ENCODE data around the gene LEUTX. TPM values are rescaled to one million over a fixed set of nuclear protein-coding genes. Genes with fewer than 3 reads are reported as not detected.

The LEUTX gene, protein sequence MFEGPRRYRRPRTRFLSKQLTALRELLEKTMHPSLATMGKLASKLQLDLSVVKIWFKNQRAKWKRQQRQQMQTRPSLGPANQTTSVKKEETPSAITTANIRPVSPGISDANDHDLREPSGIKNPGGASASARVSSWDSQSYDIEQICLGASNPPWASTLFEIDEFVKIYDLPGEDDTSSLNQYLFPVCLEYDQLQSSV
- total RNA-seq (not detected), polyA plus RNA-seq (not detected)

DNA sequence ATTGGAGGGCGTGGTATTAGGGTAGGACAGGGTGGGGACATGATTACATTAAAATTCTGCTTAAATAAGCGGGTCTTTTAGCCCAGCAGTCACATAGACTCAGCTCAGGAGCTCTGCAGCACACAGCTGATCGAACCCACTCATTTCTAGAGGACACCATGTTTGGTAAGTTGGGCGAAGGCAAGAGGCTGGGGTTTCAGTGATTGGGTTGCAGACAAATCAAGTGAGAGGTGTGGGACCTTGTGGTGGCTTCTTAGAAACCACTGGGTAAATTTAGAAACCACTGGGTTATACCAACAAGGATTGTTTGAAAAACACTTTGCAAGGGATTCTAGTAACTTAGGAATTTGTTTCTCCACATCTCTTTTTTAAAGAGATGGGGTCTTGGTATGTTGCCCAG is at the start of gene LEUTX:
TSS of gene LEUTX (plus strand) at position 92 of the 400 bp plus-strand sequence. CDS start at position 159, 67 bp downstream.
- 65% methylated on average over 4 of the region's 4 CpGs for WGBS

DNA sequence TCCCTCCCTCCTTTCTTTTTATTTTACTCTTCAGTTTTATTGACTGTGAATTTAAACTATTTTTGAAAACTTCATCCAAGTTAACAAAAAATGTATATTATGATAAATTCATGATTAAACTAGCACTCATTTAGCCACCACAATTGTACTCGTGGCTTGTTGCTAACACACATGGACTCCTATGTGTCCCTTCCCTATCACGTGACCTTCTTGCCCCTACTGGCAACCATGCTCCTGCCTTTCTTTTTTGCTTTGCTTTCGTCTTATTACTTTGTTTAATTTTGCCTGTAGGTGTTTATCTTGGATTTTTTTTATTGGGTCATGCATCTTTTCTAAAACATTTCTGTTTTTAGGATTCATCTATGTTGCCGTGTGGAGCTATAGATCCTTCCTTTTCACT is 49.1 kb upstream of the LEUTX start:
- H3K27ac ChIP-seq (ENCODE audit: low read depth): no peak overlapping the region
- no peaks in the 10 kb centered on the region for H3K36me3 ChIP-seq (ENCODE audit: insufficient read depth)
- no peaks in the 10 kb centered on the region for H3K4me1 ChIP-seq (ENCODE audit: insufficient read depth)
- 42% methylated on average over 4 of the region's 4 CpGs for WGBS
- no peak overlapping the region for H3K4me3 ChIP-seq (ENCODE audit: low read depth, low read length)
- DNase-seq (ENCODE audit: extremely low spot score): no peak

More for the DNA sequence above, at the start of gene LEUTX:
- no peaks in the 10 kb centered on the region for H3K4me1 ChIP-seq (ENCODE audit: insufficient read depth)
- H3K27ac ChIP-seq (ENCODE audit: low read depth): no peak within 1 kb of the TSS
- H3K4me3 ChIP-seq (ENCODE audit: low read depth, low read length): no peak within 1 kb of the TSS
- DNase-seq (ENCODE audit: extremely low spot score): no peak
- no peaks in the 10 kb centered on the region for H3K36me3 ChIP-seq (ENCODE audit: insufficient read depth)

GRCh38 chr19:39731685-39732084 is 47.0 kb upstream of the LEUTX start:
- Histone ChIP-seq H3K4me3 (ENCODE audit: low read depth, low read length) (no peak overlapping the region), H3K4me1 (ENCODE audit: insufficient read depth) (no peaks in the 10 kb centered on the region), H3K36me3 (ENCODE audit: insufficient read depth) (no peaks in the 10 kb centered on the region), H3K27ac (ENCODE audit: low read depth) (no peak overlapping the region)
- DNase-seq (ENCODE audit: extremely low spot score): no peak
- 88% methylated on average over 1 of the region's 1 CpG for WGBS

- H3K4me3 ChIP-seq (ENCODE audit: low read depth, low read length): no peak overlapping the region
- DNase-seq (ENCODE audit: extremely low spot score): no peak
- 84% methylated on average over 2 of the region's 2 CpGs for WGBS
- H3K4me1 ChIP-seq (ENCODE audit: insufficient read depth): no peaks in the 10 kb centered on the region
- no peaks in the 10 kb centered on the region for H3K36me3 ChIP-seq (ENCODE audit: insufficient read depth)
- no peak overlapping the region for H3K27ac ChIP-seq (ENCODE audit: low read depth)
These were observed 44.8 kb upstream of the LEUTX start for GRCh38 chr19:39733841-39734240.

GRCh38 chr19:39735688-39736087 is 43.0 kb upstream of the LEUTX start:
- WGBS: 30% methylated on average over 3 of the region's 3 CpGs
- no peak for DNase-seq (ENCODE audit: extremely low spot score)
- no peaks in the 10 kb centered on the region for H3K36me3 ChIP-seq (ENCODE audit: insufficient read depth)
- no peak overlapping the region for H3K27ac ChIP-seq (ENCODE audit: low read depth)
- no peak overlapping the region for H3K4me3 ChIP-seq (ENCODE audit: low read depth, low read length)
- no peaks in the 10 kb centered on the region for H3K4me1 ChIP-seq (ENCODE audit: insufficient read depth)

DNA sequence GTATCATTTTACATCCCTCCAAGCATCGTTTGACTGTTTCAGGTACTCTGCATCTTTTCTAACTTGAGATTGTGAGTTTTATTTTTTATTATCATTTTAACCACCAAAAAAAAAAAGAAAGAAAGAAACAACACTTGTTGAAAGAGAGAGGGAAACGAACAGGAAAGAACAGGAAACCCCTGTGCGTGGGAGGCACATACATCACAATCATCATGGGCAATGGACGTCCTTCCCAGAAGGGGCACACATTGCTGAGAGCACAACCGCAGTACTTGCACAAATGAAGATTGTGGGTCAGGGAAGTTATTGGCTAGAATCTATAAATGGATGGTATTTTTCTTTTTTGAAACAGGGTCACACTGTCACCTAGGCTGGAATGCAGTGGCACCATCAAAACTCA is 42.6 kb upstream of the LEUTX start:
- H3K36me3 ChIP-seq (ENCODE audit: insufficient read depth): no peaks in the 10 kb centered on the region
- H3K4me3 ChIP-seq (ENCODE audit: low read depth, low read length): no peak overlapping the region
- DNase-seq (ENCODE audit: extremely low spot score): no peak
- no peak overlapping the region for H3K27ac ChIP-seq (ENCODE audit: low read depth)
- H3K4me1 ChIP-seq (ENCODE audit: insufficient read depth): no peaks in the 10 kb centered on the region
- WGBS: 52% methylated on average over 5 of the region's 5 CpGs

DNA sequence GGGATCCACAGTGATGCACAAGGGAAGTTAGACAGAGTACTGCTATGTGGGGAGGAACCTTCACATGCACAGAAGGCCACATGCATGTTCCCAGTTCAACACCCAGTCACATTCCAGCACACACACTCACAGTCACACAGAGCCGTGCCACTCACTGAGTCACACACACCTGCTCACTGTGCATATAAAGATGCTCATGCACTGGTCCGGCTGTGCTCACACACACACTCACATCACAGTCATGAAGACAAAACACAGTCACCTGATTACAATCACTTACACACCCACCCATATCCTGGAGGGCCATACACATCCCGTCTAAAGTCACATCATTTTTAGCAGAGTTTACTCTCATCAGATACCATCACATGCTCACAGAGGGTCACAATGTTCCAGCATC is 41.3 kb upstream of the LEUTX start:
- 69% methylated on average over 3 of the region's 3 CpGs for WGBS
- no peak for DNase-seq (ENCODE audit: extremely low spot score)
- no peak overlapping the region for H3K27ac ChIP-seq (ENCODE audit: low read depth)
- no peaks in the 10 kb centered on the region for H3K4me1 ChIP-seq (ENCODE audit: insufficient read depth)
- H3K4me3 ChIP-seq (ENCODE audit: low read depth, low read length): no peak overlapping the region
- no peaks in the 10 kb centered on the region for H3K36me3 ChIP-seq (ENCODE audit: insufficient read depth)

DNA sequence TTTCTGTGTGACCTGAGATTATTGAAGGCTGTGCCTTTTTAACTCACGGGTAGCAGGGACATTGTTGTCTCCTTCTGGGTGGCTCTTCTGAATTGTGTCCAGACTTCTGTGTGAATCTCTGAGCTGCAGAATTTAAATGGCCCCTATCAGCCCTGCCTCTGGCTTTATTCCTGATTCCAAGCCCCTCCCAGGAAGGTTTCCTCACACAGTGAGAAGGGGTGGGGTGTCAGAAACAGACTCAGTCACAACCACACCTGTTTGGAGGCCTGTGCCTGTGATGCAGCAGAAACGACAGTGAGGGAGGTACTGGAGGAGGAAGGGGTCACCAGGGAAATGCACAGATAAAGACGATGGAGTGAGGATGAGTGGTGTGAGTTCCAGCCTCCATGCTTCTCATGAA is 40.8 kb upstream of the LEUTX start, which contains the start of gene CLC:
TSS of gene CLC (minus strand) at position 139 of the 400 bp plus-strand sequence. CDS start at position 62, 77 bp downstream.
- no peaks in the 10 kb centered on the region for H3K36me3 ChIP-seq (ENCODE audit: insufficient read depth)
- no peak for DNase-seq (ENCODE audit: extremely low spot score)
- no peak within 1 kb of the TSS for H3K4me3 ChIP-seq (ENCODE audit: low read depth, low read length)
- no peak within 1 kb of the TSS for H3K27ac ChIP-seq (ENCODE audit: low read depth)
- H3K4me1 ChIP-seq (ENCODE audit: insufficient read depth): no peaks in the 10 kb centered on the region
- 36% methylated on average over 3 of the region's 3 CpGs for whole genome bisulfite sequencing

DNA sequence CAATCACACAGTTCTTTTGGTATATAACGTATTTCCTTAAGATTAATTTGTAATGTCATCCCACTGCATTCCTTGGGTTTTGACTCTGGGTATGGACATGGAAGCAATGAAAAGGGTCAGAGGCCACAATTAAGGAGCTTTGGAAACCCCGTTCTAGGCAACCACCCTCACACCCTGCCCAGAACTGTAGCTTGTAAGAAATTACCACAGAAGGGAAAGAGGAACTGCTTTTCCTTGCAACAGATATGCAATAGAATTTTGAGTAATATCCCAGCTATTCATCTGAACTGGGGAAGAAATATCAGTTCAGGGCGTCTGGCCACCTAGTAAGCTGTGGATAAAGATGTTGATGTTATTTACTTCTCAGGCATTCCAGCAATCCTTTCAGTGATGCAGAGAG is 39.8 kb upstream of the LEUTX start:
- Histone ChIP-seq H3K36me3 (ENCODE audit: insufficient read depth) (no peaks in the 10 kb centered on the region), H3K4me3 (ENCODE audit: low read depth, low read length) (no peak overlapping the region), H3K4me1 (ENCODE audit: insufficient read depth) (no peaks in the 10 kb centered on the region), H3K27ac (ENCODE audit: low read depth) (no peak overlapping the region)
- 29% methylated on average over 3 of the region's 3 CpGs for WGBS
- no peak for DNase-seq (ENCODE audit: extremely low spot score)

DNA sequence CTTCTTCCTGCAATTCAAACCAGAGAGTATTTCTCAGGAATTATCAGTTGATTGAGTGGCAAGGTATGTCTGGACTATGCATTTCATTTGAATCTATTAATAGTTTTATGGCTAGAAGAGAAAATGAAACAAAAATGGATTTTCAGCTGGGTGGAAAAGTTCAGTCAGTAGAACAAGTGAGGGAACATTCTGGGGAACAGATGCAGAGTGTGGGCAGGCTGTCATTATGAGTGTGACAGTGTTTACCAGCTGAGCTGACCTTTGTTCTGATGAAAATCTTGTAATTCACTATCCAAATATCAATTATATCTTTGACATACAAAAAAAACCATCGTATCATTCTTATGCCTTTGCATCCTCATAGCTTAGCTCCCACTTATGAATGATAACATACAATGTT is 38.3 kb upstream of the LEUTX start:
- DNase-seq (ENCODE audit: extremely low spot score): no peak

DNA sequence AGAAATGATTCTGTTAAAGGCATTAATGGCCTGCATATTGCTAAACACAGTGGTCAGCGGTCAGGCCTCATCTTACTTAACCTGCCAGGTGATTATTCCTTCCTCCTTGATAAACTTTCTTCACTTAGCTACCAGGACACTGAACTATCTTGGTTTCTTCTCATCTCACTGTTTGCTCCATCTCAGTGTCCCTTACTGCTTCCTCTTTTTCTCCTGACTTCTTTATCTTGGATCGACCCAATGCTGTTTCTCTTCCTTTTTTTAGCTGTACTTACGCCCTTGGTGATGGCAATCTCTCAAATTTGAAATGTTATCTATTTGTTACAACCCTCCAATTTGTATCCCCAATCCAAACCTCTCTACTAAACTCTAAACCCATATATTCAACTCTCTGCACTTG is 33.0 kb upstream of the LEUTX start:
- WGBS: 57% methylated on average over 3 of the region's 3 CpGs
- Histone ChIP-seq H3K27ac (ENCODE audit: low read depth) (no peak overlapping the region), H3K4me1 (ENCODE audit: insufficient read depth) (no peaks in the 10 kb centered on the region), H3K36me3 (ENCODE audit: insufficient read depth) (no peaks in the 10 kb centered on the region), H3K4me3 (ENCODE audit: low read depth, low read length) (no peak overlapping the region)
- no peak for DNase-seq (ENCODE audit: extremely low spot score)

More for the DNA sequence above, 38.3 kb upstream of the LEUTX start:
- Histone ChIP-seq H3K27ac (ENCODE audit: low read depth) (no peak overlapping the region), H3K4me3 (ENCODE audit: low read depth, low read length) (no peak overlapping the region), H3K4me1 (ENCODE audit: insufficient read depth) (no peaks in the 10 kb centered on the region), H3K36me3 (ENCODE audit: insufficient read depth) (no peaks in the 10 kb centered on the region)
- 84% methylated on average over 1 of the region's 1 CpG for WGBS

GRCh38 chr19:39746836-39747529 is 31.7 kb upstream of the LEUTX start:
- WGBS: 72% methylated on average over 4 of the region's 4 CpGs
- Histone ChIP-seq H3K4me1 (ENCODE audit: insufficient read depth) (no peaks in the 10 kb centered on the region), H3K27ac (ENCODE audit: low read depth) (no peak overlapping the region), H3K4me3 (ENCODE audit: low read depth, low read length) (no peak overlapping the region), H3K36me3 (ENCODE audit: insufficient read depth) (no peaks in the 10 kb centered on the region)
- no peak for DNase-seq (ENCODE audit: extremely low spot score)

DNA sequence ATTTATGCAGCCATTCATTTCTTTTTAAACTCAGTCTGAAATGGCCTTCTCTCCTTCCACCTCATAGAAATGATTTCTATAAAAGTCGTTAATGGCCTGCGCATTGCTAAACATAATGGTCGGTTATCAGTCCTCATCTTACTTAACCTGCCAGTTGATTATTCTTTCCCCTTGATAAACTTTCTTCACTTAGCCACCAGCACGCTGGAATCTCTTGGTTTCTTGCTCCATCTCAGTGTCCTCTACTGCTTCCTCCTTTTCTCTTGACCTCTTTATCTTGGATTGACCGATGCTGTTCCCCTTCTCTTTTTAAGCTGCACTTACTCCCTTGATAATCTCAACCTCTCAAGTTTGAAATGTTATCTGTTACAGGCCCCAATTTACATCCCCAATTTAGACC is 28.7 kb upstream of the LEUTX start:
- H3K27ac ChIP-seq (ENCODE audit: low read depth): no peak overlapping the region
- H3K36me3 ChIP-seq (ENCODE audit: insufficient read depth): no peaks in the 10 kb centered on the region
- no peaks in the 10 kb centered on the region for H3K4me1 ChIP-seq (ENCODE audit: insufficient read depth)
- H3K4me3 ChIP-seq (ENCODE audit: low read depth, low read length): no peak overlapping the region
- WGBS: 78% methylated on average over 5 of the region's 5 CpGs
- no peak for DNase-seq (ENCODE audit: extremely low spot score)

DNA sequence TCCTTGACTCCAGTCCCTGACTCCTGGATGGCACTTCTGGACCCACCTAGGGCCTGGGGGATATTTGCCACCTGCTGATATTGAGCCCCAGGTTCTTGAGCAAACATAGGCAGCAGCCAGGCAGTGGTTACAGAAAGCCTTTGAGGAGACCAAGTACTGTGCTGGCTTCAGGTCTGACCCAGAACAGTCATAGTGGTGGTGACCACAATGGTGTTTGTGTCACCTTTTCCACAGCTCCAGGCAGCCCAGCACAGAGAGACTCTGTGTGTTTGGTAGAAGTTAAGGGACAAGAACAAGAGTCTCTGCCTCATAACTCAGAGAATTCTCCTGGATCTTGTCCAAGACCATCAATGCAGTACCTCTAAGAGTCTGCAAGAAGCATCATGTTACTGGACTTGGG is 26.3 kb upstream of the LEUTX start:
- no peak for DNase-seq (ENCODE audit: extremely low spot score)
- no peaks in the 10 kb centered on the region for H3K36me3 ChIP-seq (ENCODE audit: insufficient read depth)
- H3K4me1 ChIP-seq (ENCODE audit: insufficient read depth): no peaks in the 10 kb centered on the region
- H3K4me3 ChIP-seq (ENCODE audit: low read depth, low read length): no peak overlapping the region
- no peak overlapping the region for H3K27ac ChIP-seq (ENCODE audit: low read depth)

Data from urinary bladder (tissue), 4 donors.